ENCODE data around the gene HCRTR1. TPM values are rescaled to one million over a fixed set of nuclear protein-coding genes. Genes with fewer than 3 reads are reported as not detected.

HCRTR1 gene
- total RNA-seq, 6 donors from 2014 or later, result 2.1 TPM; not detected in 5

- TF ChIP-seq POLR2A (IDR thresholded peaks at IDR 0.05) (no peak), EP300 (IDR thresholded peaks at IDR 0.05) (peak in 1 of 4 donors; percentile 9), CTCF (IDR thresholded peaks at IDR 0.05) (no peak), POLR2AphosphoS5 (IDR thresholded peaks at IDR 0.05) (no peak)
- Histone ChIP-seq H3K4me1 (peaks cover 55 to 62% (median 61%) of the 10 kb centered on the region in 4 donors), H3K27me3 (no peaks in the 10 kb centered on the region), H3K36me3 (peaks cover 0 to 50% (median 13%) of the 10 kb centered on the region in 4 donors), H3K9me3 (no peaks in the 10 kb centered on the region), H3K27ac (peak overlapping the region; percentile 21 to 85 (median 79)), H3K4me3 (peak overlapping the region in 2 of 4 donors; percentile 8 to 21)
- ATAC-seq (ENCODE audit: low FRiP score in 2 of 2), result no peak
- 74 to 85% methylated on average over 16 of the region's 16 CpGs for WGBS, 2 donors
- DNase-seq, result no peak
These were observed 34.2 kb upstream of the HCRTR1 start for GRCh38 chr1:31583082-31583994.

GRCh38 chr1:31583995-31584868 lies 33.3 kb upstream of the HCRTR1 start:
- H3K4me1 ChIP-seq, result peaks cover 64 to 70% (median 68%) of the 10 kb centered on the region in 4 donors
- H3K4me3 ChIP-seq, result peak overlapping the region in 2 of 4 donors; percentile 8 to 21
- H3K36me3 ChIP-seq, result peaks cover 0 to 50% (median 13%) of the 10 kb centered on the region in 4 donors
- H3K9me3 ChIP-seq, result no peaks in the 10 kb centered on the region
- TF ChIP-seq CTCF (IDR thresholded peaks at IDR 0.05) (no peak), POLR2AphosphoS5 (IDR thresholded peaks at IDR 0.05) (peak in 1 of 2 donors; percentile 33), POLR2A (IDR thresholded peaks at IDR 0.05) (peak in 1 of 4 donors; percentile 12), EP300 (IDR thresholded peaks at IDR 0.05) (peak in 2 of 4 donors; percentile 8 to 37)
- peak overlapping the region; percentile 21 to 85 (median 79) for H3K27ac ChIP-seq
- ATAC-seq (ENCODE audit: low FRiP score in 2 of 2) (peak in 1 of 2 donors; percentile 44), DNase-seq (peak; percentile 79 to 85)
- WGBS, 2 donors, result 39 to 56% methylated on average over 9 to 13 of the region's 13 CpGs
- H3K27me3 ChIP-seq, result no peaks in the 10 kb centered on the region

- ATAC-seq (ENCODE audit: low FRiP score in 2 of 2), result no peak
- WGBS, 2 donors, result 88 to 91% methylated on average over 13 to 26 of the region's 27 CpGs
- H3K4me1 ChIP-seq, result peaks cover 66 to 75% (median 71%) of the 10 kb centered on the region in 4 donors
These were observed 32.4 kb upstream of the HCRTR1 start for GRCh38 chr1:31584869-31585735.

More at GRCh38 chr1:31584869-31585735, 32.4 kb upstream of the HCRTR1 start:
- Histone ChIP-seq H3K4me3 (no peak overlapping the region), H3K9me3 (no peaks in the 10 kb centered on the region), H3K36me3 (peaks cover 0 to 50% (median 13%) of the 10 kb centered on the region in 4 donors), H3K27ac (peak overlapping the region; percentile 21 to 85 (median 79)), H3K27me3 (no peaks in the 10 kb centered on the region)
- no peak for TF ChIP-seq POLR2AphosphoS5 (IDR thresholded peaks at IDR 0.05)
- TF ChIP-seq POLR2A (IDR thresholded peaks at IDR 0.05), result no peak
- TF ChIP-seq CTCF (IDR thresholded peaks at IDR 0.05), result no peak
- no peak for TF ChIP-seq EP300 (IDR thresholded peaks at IDR 0.05)
- DNase-seq, result peak in 1 of 2 donors; percentile 70

Data from upper lobe of left lung (tissue), 6 donors.